HCEC 1CT (cell line): Measurements from ENCODE around the gene LRRC17.
A peak's percentile ranks its signal among the peaks of the same experiment; 100 is the strongest.

Experiments
- DNase-seq: peaks from one replicate; pipeline ENCODE4 v3.0.0-alpha.2; 2017

LRRC17 gene

DNA sequence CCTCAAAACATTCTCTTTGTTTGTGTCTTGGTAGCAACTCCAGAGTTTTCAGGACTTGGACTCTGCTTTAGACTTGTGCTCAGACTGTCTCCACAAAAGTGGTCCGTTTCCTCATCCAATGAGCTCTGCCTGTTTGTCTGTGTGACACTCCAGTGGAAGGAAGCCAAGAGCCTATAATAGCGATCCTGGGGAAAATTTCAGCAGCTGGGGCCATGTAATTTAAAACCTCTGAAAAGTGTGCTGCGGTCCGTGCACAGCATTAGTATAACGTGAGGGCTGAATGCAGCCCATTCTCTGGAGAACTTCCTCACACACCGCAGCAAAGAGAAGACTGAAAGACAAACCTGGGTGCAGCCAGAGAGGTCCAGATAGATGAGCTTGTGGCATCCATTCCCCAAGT lies at the start of gene LRRC17:
LRRC17 (plus strand) TSS at position 259 of the 400 bp plus-strand sequence. CDS start 20,914 bp downstream, outside the sequence.
- peak; percentile 92 for DNase-seq

- DNase-seq = no peak
Observed at GRCh38 chr7:102864958-102865357, 47.8 kb upstream of the LRRC17 start.

DNA sequence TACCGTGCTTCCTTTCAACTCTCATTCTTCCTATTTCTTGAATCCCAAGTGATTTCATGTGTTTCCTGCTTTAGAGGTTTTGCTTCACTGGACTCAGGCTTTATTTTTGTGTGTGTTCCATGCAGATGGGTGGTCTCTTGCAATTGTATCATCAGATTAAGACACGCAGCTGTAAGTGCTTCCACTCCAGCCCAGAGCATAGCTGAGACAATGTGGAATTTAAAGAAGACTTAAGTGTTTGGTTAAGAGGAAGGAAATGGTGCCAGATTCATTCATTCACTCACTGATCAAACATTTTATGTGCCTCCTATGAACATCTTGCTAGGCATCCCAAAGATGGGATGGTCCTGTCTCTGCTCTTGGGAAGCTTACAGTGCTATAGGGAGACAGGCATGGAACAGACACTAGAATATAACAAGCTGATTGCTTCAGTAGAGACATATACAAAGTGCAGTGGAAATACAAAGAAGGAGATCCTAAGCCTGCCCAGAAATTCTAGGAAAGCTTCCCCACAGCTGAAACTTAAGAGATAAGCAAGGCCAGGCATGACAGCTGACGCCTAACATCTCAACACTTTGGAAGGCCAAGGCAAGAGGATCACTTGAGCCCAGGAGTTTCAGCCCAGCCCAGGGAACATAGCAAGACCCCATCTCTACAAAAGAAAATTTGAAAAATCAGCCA lies 46.1 kb upstream of the LRRC17 start:
- DNase-seq = no peak

GRCh38 chr7:102869195-102869594 lies 43.6 kb upstream of the LRRC17 start:
- no peak for DNase-seq

DNA sequence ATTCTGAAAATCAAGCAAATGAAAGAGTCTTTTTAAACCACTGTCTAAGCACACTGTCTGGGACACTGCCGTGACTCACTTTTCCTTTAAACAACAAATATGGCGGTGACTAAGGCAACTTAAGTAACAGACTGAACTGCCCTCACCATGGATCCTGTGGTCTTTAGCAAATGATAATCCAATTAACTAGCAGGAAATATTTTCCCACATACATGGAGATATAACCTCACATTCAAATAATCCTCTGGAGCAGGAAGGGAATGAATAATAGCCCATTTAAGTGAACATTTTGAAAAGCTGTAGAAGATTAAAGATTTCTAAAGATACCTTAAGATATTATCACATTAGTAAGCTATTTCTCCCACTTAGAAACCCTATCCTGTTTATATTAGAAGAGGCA lies 40.3 kb upstream of the LRRC17 start:
- DNase-seq = peak; percentile 96

DNA sequence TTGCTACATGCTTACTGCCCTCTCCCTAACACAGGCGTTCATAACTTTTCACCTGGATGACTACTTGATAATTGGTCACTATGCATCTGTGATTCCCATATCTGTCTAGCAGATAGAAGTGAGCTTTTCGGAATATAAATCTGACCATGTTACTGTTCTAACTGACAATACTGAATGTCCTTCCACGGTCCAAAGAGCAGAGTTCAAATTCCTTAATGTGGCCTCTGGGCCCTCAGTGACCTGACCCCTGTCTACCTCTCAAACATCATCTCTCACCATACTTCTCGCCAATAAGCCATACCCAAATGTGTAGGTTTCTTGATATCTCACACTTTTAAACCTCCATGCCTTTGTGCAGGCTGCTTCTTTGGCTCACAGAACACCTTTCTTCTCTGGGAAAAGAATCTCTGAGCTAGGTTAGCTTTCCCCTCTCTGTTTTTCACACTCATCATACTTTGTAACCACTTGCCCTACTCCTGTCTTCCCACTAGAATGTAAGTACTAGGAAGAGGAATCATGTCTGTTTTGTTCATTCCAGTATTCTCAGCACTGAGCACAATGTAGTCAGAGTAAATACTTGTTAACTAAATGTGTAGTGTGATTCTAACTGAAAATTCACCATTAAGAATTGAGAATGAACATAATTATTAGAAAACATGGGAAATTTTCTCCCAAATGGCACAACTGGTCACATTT lies 39.2 kb upstream of the LRRC17 start:
- peak; percentile 20 for DNase-seq

DNA sequence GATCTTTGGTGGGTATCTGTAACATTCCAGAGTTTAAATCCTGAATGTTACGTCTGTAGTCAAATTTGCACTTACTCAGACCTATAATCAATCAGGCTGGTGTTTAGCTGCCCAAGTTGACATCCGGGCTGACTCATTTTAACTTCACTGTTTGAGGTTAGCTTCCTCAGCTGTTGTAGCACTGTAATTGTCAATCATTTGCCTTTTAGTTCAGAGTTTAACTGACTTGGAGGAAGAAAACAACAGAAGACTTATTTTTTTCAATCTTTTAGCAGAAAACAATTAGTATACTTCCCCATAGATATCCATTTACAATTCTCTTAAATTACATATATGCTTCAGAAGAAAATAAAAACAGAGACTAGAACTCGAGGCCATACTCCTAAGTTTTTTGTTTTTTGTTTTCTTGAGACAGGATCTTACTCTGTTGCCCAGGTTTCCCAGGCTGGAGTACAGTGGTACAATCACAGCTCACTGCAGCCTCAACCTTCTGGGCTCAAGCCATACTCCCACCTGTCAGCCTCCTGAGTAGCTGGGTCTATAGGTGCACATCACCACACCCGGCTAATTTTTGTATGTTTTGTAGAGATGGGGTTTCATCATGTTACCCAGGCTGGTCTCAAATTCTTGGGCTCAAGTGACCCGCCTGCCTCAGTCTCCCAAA lies 38.5 kb upstream of the LRRC17 start:
- peak; percentile 92 for DNase-seq

GRCh38 chr7:102874966-102875365 lies 37.8 kb upstream of the LRRC17 start:
- no peak for DNase-seq

DNA sequence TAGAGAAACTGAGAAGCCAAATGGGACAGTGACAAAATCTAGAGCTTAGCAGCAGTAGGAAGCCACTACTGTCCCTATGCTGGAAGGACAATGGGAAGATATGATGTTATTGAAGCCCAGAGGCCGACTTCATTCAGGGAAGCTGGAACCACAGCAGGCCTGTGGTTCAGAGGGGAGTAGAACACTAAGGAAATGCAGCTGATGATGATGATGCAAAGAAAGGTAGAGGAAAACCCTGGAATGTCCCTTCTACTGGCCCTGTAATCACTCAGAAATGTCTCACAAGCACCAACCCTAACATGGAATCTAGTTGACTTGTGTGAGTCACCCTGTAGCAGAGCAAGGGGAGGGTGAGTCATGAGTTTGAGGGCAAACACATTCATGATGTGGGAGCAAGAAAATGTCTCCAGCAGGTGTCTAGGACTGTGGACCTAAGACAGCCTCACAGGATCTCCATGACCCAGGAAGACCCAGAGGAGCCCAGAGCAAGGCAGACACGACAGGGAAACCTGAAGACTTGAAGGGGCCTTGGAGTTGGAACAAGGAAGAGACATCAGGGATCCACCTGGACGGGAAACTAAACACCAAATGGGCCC lies 37.0 kb upstream of the LRRC17 start:
- peak; percentile 100 for DNase-seq

DNA sequence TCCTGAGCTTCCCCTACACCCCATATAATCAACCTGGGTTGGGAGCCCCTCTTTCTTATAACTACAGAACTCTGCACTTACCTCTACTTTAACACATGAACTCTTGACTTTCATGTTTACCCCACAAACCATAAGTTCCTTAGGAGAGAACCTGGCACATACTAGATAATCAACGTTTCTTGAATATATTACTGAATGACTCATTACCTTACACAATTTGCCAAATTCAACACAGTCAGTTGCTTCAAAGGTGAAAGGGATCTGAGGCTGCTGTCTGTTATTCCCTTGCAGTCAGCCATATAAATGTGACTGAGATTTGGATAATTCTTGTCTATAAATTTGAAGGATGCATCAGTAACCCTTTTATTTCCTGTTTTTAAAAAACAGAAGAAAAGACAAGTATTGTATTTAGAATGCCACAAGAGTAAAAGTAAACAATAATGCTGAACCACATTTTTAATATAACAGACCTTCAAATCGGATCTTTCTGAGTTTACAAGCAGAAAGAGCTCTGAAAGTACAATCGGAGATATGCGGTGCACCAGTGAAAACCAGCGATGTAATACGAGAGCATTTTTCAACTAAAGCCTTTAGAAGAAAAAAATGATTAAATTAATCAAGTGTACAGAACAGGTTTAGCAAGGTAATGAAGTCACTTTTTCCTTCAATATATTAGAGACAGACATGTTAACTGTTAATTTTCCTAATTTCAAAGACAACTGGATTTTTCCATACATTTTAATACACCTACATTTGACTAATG lies 29.5 kb upstream of the LRRC17 start:
- peak; percentile 69 for DNase-seq

- no peak for DNase-seq
Observed at GRCh38 chr7:102888561-102889233, 24.1 kb upstream of the LRRC17 start.

- DNase-seq = peak; percentile 34
Observed at GRCh38 chr7:102889851-102890250, 22.9 kb upstream of the LRRC17 start.

GRCh38 chr7:102890292-102890970 lies 22.4 kb upstream of the LRRC17 start:
- peak; percentile 79 for DNase-seq

GRCh38 chr7:102890971-102891692 lies 21.7 kb upstream of the LRRC17 start:
- DNase-seq = no peak

GRCh38 chr7:102891693-102892261 lies 21.0 kb upstream of the LRRC17 start:
- DNase-seq = peak; percentile 88

- peak; percentile 66 for DNase-seq
Observed at GRCh38 chr7:102892631-102893278, 20.0 kb upstream of the LRRC17 start.

DNA sequence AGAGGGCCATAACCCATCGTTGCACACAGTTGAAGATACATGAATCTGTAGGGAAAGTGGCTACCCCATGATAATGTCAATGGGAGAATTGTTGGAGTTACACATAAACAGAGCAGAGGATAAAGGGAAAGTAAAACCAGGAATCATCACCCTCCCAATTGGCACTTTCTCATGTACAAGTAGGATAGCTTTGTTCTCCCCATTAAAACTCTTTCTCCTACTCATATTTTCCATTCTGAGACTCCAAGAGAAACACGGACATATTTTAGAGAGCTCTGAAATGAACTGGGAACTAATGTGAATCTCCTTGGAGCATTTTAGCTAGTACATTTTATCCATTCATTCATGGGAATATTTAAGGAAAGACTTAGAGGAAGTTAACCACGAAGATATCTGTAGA lies 17.2 kb upstream of the LRRC17 start:
- DNase-seq = no peak

GRCh38 chr7:102896585-102896984 lies 16.2 kb upstream of the LRRC17 start:
- no peak for DNase-seq

- no peak for DNase-seq
Observed at GRCh38 chr7:102897211-102897631, 15.6 kb upstream of the LRRC17 start.
